Activated T-cell treated with anti-CD3 and anti-CD28 coated beads, Interleukin-2, amount 50 U/mL, for 24 hours (primary cell): ENCODE results near the gene CEP170.
A peak's percentile ranks its signal among the peaks of the same experiment; 100 is the strongest.

Source experiments
- DNase-seq: peaks from one replicate; pipeline ENCODE4 v3.0.0-alpha.2; 2020
- H3K27ac Mint-ChIP-seq: 2 replicates; pipeline ENCODE4 v1.8.0; 2020; ENCODE audit warnings: mild to moderate bottlenecking, mixed read lengths
- H3K27me3 Mint-ChIP-seq: 2 replicates; pipeline ENCODE4 v1.8.0; 2020; ENCODE audit warnings: mixed read lengths
- H3K36me3 Mint-ChIP-seq: 2 replicates; pipeline ENCODE4 v1.8.0; 2020; ENCODE audit warnings: low read depth, mixed read lengths
- H3K4me1 Mint-ChIP-seq: 2 replicates; pipeline ENCODE4 v1.8.0; 2020; ENCODE audit warnings: low read depth, mixed read lengths
- H3K4me3 Mint-ChIP-seq: 2 replicates; pipeline ENCODE4 v1.8.0; 2020; ENCODE audit warnings: mild to moderate bottlenecking, moderate library complexity, mixed read lengths
- H3K9me3 Mint-ChIP-seq: 2 replicates; pipeline ENCODE4 v1.8.0; 2020; ENCODE audit warnings: mixed read lengths

The CEP170 gene

DNA sequence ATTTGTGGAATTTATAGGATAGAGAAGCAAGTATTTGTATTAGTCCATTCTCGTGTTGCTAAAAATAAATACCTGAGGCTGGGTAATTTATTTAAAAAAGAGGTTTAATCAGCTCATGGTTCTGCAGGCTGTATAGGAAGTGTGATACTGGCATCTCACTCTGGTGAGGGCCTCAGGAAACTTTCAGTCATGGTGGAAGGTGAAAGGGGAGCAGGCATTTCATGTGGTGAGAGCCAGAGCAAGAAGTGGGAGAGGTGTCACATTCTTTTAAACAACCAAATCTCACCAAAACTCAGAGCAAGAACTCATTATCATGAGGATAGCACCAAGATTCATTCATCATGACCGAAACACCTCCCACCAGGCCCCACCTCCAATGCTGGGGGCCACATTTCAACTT lies 18.9 kb upstream of the CEP170 start:
- peaks cover 70% of the 10 kb centered on the region for H3K36me3 Mint-ChIP-seq
- H3K4me3 Mint-ChIP-seq: no peak overlapping the region
- H3K4me1 Mint-ChIP-seq: peaks cover 16% of the 10 kb centered on the region
- no peaks in the 10 kb centered on the region for H3K9me3 Mint-ChIP-seq
- no peaks in the 10 kb centered on the region for H3K27me3 Mint-ChIP-seq
- H3K27ac Mint-ChIP-seq: peak overlapping the region; percentile 67
- DNase-seq: no peak

DNA sequence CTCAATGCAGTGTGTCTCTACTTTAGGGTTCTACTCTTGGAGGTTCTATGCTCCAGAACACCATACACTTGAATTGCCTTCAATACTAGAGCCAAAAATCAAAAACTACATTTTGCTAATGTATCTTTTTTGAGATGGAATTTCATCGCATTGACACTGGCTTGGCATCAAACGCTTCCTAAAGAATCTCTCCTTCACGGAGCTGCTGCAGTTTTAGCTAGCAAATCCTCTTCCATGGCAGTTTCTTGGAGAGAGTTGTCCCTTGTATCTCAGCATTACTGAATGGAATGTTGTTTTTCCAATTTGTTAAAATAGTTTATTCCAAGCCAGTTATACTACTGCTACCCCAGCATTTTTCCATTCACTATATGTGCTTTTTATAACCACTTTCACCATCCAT lies 18.4 kb upstream of the CEP170 start:
- no peaks in the 10 kb centered on the region for H3K27me3 Mint-ChIP-seq
- H3K9me3 Mint-ChIP-seq: no peaks in the 10 kb centered on the region
- no peak for DNase-seq
- no peak overlapping the region for H3K27ac Mint-ChIP-seq
- peaks cover 70% of the 10 kb centered on the region for H3K36me3 Mint-ChIP-seq
- H3K4me1 Mint-ChIP-seq: peaks cover 18% of the 10 kb centered on the region
- no peak overlapping the region for H3K4me3 Mint-ChIP-seq

DNA sequence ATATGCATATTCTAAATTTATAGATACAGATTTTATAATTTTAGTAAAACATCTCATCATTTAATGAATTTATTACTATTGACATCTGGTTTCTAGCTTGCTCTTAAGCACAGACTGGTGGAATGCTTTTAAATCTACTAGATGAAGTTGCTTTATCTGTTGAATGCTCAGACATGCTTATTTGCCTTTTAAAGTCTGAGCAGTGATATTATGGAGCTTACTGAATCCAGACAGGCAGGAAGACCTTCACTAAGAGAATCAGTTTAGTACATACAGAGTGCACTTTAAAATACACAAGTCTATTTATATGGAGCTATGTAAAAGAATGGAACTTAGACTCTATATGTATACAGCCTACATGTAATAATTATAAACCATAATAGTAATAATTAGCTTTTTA lies 17.3 kb upstream of the CEP170 start:
- Mint-ChIP-seq H3K27ac (no peak overlapping the region), H3K4me1 (peaks cover 27% of the 10 kb centered on the region), H3K27me3 (no peaks in the 10 kb centered on the region), H3K4me3 (no peak overlapping the region), H3K9me3 (no peaks in the 10 kb centered on the region), H3K36me3 (peaks cover 67% of the 10 kb centered on the region)
- no peak for DNase-seq

DNA sequence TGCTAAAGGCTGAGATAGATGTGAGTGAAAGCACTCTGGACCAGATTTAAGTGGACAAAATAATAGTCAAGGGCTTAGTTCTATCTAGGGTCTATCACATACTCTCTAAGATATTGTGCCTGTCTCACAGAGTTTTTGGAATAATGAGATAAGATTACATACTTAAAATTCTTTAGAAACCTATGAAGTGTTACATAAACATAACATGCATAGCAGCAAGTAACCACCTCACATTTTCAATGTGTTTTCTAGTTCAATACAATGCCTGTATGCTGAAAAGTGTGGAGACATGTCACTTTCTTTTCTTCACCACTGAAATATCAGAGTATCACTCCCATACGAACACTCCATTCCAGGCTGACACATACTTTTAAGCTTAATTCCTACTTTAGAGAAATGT lies 16.9 kb upstream of the CEP170 start:
- peaks cover 27% of the 10 kb centered on the region for H3K4me1 Mint-ChIP-seq
- no peak for DNase-seq
- no peaks in the 10 kb centered on the region for H3K27me3 Mint-ChIP-seq
- no peaks in the 10 kb centered on the region for H3K9me3 Mint-ChIP-seq
- H3K27ac Mint-ChIP-seq: no peak overlapping the region
- H3K4me3 Mint-ChIP-seq: no peak overlapping the region
- H3K36me3 Mint-ChIP-seq: peaks cover 62% of the 10 kb centered on the region

DNA sequence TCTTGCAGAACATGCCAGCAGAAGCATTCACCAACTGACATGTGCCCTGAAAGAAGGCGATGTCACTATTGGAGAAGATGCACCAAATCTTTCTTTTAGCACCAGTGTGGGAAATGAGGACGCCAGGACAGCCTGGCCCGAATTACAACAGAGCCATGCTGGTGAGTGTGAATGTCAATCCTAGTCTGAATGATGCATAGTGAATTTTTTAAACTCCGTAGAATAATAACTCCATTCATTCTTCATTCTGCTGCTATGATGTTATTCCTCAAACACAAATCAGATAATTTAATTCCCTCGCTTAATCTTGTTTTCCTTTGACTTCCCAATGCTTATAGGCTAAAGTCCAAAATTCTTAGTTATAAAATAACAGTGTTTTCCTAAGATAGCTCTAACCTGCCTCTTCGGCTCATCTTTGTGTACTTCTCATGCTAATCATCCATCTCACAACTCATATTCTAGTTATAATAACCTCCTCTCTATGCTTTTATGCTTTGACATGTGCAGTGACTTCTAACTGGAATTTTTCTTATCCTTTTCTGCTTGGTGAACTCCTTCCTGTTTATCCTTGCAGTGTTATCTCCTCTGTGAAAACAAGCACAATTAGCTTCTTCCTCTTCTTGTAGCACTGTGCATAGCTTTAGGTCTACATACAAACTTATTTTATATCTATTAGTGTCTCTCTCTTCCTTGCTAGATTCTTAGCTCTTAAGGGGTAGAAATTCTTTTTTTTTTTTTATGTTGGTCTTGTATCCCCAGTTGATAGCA lies 15.2 kb upstream of the CEP170 start:
- no peaks in the 10 kb centered on the region for H3K9me3 Mint-ChIP-seq
- peaks cover 47% of the 10 kb centered on the region for H3K36me3 Mint-ChIP-seq
- no peak overlapping the region for H3K4me3 Mint-ChIP-seq
- no peaks in the 10 kb centered on the region for H3K27me3 Mint-ChIP-seq
- peaks cover 27% of the 10 kb centered on the region for H3K4me1 Mint-ChIP-seq
- no peak overlapping the region for H3K27ac Mint-ChIP-seq
- DNase-seq: no peak

DNA sequence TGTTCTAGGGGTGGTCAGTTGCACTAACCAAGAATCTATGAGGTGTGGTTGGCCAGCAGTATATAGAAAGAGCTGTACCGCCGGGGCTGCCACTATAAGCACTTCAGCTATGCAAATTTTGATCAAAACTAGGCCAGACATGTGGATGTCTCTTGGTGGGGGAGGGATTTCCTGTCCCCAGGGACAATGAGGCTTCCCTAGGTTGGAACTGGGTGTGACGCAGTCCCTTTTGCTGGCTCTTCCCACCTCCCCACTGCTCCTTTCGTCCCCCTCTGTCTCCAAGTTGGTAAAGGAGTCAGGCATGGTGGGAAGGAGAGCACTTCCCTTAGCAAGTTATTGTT lies 14.3 kb upstream of the CEP170 start:
- no peaks in the 10 kb centered on the region for H3K27me3 Mint-ChIP-seq
- H3K4me3 Mint-ChIP-seq: no peak overlapping the region
- no peak overlapping the region for H3K27ac Mint-ChIP-seq
- H3K4me1 Mint-ChIP-seq: peaks cover 31% of the 10 kb centered on the region
- H3K9me3 Mint-ChIP-seq: no peaks in the 10 kb centered on the region
- H3K36me3 Mint-ChIP-seq: peaks cover 42% of the 10 kb centered on the region
- no peak for DNase-seq

DNA sequence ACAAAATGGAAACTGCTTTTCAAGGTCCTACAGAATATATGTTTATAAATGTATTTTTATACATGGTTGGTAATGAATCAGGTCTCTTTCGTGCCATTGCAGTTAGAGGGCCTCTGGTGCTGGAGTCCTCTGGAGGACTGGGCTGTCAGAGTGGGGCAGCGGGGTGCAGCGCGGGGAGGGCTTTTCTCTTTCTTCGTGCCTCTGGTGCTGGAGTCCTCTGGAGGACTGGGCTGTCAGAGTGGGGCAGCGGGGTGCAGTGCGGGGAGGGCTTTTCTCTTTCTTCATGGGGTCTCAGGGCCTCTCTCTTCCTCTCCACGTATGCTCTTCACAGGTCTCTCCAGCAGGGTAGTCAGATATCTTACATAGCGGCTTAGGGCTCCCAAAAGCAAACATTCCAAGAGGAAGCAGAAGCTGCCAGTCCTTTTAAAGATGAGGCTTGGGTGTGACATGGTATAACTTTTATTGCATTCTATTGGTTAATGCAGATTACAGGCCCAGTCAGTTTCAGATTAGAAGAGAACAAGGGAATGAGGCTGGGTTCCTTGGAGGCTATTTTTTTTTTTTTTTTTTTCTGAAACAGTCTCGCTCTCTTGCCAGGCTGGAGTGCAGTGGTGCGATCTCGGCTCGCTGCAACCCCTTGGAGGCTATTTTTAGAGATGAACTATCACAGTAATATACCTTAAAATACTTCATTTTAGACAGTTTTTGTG lies 13.8 kb upstream of the CEP170 start:
- H3K4me1 Mint-ChIP-seq: peaks cover 29% of the 10 kb centered on the region
- no peaks in the 10 kb centered on the region for H3K9me3 Mint-ChIP-seq
- no peak overlapping the region for H3K27ac Mint-ChIP-seq
- DNase-seq: no peak
- peaks cover 39% of the 10 kb centered on the region for H3K36me3 Mint-ChIP-seq
- H3K4me3 Mint-ChIP-seq: no peak overlapping the region
- H3K27me3 Mint-ChIP-seq: no peaks in the 10 kb centered on the region

DNA sequence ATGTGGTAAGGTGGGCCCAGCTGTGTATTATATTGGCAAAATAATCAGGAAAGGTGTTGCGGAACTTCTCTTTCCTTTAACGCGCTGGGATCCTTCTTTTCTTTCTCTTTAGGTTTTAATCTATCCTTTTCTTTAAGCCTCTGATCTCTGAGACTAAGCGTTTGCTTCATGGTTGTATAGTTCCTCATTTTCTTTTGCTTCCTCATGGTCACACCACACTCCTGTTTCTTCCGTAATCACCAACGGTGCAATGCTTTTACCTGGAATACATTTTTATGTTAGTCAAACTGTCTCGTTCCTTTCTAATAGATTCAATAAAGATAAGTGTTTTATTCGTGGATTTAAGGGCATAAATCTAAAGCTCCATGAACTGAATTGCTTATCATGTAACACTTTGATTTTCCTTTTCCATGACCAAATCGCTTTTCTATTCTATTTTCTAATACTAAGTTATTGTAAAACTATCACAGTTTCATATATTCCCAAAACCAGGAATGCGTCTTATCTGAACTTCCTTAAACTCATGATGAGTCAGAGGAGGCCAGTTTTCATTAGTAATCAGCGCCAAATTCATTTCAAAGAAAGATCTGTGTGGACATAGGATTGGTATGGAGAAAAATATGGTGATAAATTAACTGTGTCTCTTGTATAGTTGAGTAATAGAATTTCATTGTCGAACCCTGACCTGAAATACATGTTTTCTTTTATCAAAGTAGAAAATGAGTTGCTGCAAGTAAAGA lies 13.0 kb upstream of the CEP170 start:
- Mint-ChIP-seq H3K36me3 (peaks cover 31% of the 10 kb centered on the region), H3K4me3 (no peak overlapping the region), H3K27me3 (no peaks in the 10 kb centered on the region), H3K9me3 (no peaks in the 10 kb centered on the region), H3K4me1 (peaks cover 30% of the 10 kb centered on the region), H3K27ac (no peak overlapping the region)
- no peak for DNase-seq

DNA sequence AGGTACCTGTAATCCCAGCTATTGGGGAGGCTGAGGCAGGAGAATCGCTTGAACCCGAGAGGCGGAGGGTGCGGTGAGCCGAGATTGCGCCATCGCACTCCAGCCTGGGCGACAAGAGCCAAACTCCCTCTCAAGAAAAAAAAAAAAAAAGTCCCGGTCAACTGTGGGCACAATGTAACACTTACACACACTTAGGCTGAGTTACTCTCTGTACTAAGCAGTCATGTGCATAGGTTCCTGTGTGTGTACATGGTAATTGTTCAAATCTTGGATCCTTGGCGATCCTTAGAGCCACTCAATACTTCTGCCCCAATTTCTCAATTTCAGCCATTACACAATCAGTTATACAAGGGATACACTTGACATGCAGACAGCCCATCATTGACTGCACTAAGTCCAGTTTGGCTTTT lies 12.4 kb upstream of the CEP170 start:
- no peak overlapping the region for H3K4me3 Mint-ChIP-seq
- H3K27ac Mint-ChIP-seq: no peak overlapping the region
- no peak for DNase-seq
- H3K36me3 Mint-ChIP-seq: peaks cover 28% of the 10 kb centered on the region
- no peaks in the 10 kb centered on the region for H3K9me3 Mint-ChIP-seq
- H3K27me3 Mint-ChIP-seq: no peaks in the 10 kb centered on the region
- peaks cover 33% of the 10 kb centered on the region for H3K4me1 Mint-ChIP-seq

DNA sequence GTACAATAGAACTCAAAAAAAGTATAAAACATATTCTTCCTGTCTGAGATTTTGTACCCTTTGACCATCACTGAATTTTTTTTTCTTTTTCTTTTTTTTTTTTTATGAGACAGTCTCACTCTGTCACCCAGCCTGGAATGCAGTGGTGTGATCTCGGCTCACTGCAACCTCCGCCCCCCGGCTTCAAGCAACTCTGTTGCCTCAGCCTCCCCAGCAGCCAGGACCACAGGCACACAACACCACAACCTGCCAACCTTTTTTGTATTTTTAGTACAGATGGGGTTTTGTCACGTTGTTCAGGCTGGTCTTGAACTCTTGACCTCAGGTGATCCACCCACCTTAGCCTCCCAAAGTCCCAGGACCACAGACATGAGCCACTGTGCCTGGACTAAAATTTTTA lies 11.2 kb upstream of the CEP170 start:
- no peak overlapping the region for H3K27ac Mint-ChIP-seq
- peaks cover 22% of the 10 kb centered on the region for H3K36me3 Mint-ChIP-seq
- no peaks in the 10 kb centered on the region for H3K27me3 Mint-ChIP-seq
- no peak overlapping the region for H3K4me3 Mint-ChIP-seq
- no peak for DNase-seq
- H3K4me1 Mint-ChIP-seq: peaks cover 33% of the 10 kb centered on the region
- no peaks in the 10 kb centered on the region for H3K9me3 Mint-ChIP-seq

DNA sequence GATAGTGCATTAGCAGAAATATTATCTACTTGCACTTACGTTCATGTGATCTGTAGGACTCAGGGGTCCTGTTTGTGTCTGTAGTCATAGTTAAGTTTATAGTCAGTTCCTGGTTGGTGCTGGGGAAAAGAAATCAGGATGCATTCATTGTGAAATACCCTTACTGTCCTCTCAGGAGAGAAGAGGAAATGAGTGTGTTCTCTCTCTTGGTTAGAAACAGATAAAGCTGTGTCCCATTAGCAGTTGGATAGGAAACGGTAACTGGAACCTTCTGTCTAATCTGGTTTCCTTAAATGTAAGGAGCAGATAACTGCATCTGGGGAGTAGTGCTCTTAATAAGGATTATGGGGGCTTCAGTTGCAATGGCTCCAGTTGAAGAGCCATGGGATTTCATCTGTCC lies 9.6 kb upstream of the CEP170 start:
- H3K9me3 Mint-ChIP-seq: no peaks in the 10 kb centered on the region
- H3K27ac Mint-ChIP-seq: no peak overlapping the region
- peaks cover 18% of the 10 kb centered on the region for H3K36me3 Mint-ChIP-seq
- no peak overlapping the region for H3K4me3 Mint-ChIP-seq
- DNase-seq: no peak
- H3K27me3 Mint-ChIP-seq: no peaks in the 10 kb centered on the region
- peaks cover 44% of the 10 kb centered on the region for H3K4me1 Mint-ChIP-seq

DNA sequence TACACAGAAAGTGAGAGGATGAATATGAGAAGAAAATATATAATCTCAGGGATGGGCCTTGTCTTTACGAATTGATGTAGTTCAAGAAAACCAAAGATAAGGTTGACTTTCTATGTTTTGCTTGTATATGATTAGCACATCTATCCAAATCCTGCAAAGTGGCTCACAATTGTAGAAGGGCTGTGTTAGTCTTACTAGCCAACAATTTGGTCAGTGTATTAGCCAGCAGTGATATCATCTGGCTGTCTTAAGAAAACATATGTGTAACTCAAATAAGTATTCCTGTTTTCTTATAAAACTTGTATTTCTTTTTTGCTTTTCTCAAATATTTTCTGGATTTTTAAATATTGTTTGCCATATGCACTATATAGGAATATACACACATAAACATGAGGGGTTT lies 6.3 kb upstream of the CEP170 start:
- Mint-ChIP-seq H3K4me1 (peaks cover 43% of the 10 kb centered on the region), H3K4me3 (no peak overlapping the region)

DNA sequence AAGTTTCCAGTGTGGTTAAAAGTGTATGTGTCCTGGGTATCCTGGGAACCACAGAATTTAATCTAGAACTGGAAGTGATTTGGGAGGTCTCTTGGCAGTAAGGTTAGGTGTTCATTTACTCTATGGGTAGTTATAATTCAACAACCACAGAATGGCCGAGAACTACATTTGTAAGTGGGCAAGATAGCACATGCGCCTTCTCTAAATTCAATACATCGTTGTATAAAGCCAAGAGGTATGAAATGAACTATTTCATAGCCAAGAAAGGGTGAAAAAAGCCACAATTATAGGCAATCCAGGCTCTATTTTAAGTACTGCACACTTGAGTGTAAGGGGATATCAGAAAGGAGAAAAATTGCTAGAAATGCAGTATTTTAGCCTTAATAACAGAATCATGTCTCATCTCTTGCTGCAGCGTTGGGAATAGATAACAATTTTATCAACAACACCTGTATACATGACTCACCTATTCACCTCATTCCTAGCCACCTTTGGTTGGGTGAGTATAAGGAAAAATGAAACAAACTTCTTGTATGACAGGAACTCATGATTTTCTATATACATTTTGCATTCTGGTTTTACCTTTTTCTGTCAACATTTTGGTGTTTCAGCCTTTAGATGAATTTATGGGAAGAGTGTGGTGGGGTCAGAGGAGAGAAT lies 5.3 kb upstream of the CEP170 start:
- Mint-ChIP-seq H3K4me1 (peaks cover 48% of the 10 kb centered on the region), H3K27me3 (no peaks in the 10 kb centered on the region), H3K4me3 (no peak overlapping the region), H3K9me3 (no peaks in the 10 kb centered on the region), H3K27ac (no peak overlapping the region), H3K36me3 (peaks cover 26% of the 10 kb centered on the region)
- no peak for DNase-seq

More for the DNA sequence above, 6.3 kb upstream of the CEP170 start:
- Mint-ChIP-seq H3K36me3 (peaks cover 18% of the 10 kb centered on the region), H3K9me3 (no peaks in the 10 kb centered on the region), H3K27ac (no peak overlapping the region), H3K27me3 (no peaks in the 10 kb centered on the region)
- DNase-seq: no peak

DNA sequence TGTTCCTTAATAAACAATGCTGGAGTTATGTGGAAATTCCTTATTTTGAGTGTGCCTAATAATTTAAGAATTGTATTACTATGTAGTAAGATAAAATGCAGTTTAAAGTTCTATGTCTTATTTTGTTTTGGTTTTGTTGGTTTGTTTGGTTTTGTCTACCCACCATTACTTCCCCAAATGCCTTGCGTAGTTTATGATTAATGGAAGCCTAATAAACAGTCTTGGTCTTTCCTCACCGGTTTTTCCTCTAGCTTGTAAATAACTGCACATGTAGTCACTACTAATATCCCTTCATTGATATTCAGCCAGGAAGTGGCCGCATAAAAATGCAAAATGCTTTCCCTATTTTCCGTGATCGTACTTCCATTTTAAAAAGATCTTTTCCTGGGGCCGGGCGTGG lies 3.6 kb upstream of the CEP170 start:
- Mint-ChIP-seq H3K4me1 (peaks cover 40% of the 10 kb centered on the region), H3K27me3 (no peaks in the 10 kb centered on the region), H3K36me3 (peaks cover 34% of the 10 kb centered on the region), H3K27ac (no peak overlapping the region), H3K4me3 (no peak overlapping the region), H3K9me3 (no peaks in the 10 kb centered on the region)
- DNase-seq: no peak
